Thyroid gland (tissue), 4 donors: ENCODE data around the gene TTC3.

Source experiments
- POLR2A ChIP-seq, 2 donors: fragments of 450-650 bp; IDR thresholded peaks; one replicate each; pipeline ENCODE4 v1.6.1; 2017; ENCODE audit warnings: antibody characterized with exemption in 2 of 2, mild to moderate bottlenecking in 2 of 2, moderate library complexity in 1 of 2
- TF ChIP-seq, protein P1 (sequence below), 6 experiments: fragments of 200-600 bp in 3 of 6; fragments of 450-650 bp in 3 of 6; sonication (generic) in 3 of 6; IDR thresholded peaks; one replicate each; pipeline ENCODE4 v1.5.1; 2016 to 2019; ENCODE audit warnings: antibody characterized with exemption in 6 of 6, mild to moderate bottlenecking in 2 of 6, inconsistent platforms in 1 of 6, moderate library complexity in 1 of 6

DNA sequence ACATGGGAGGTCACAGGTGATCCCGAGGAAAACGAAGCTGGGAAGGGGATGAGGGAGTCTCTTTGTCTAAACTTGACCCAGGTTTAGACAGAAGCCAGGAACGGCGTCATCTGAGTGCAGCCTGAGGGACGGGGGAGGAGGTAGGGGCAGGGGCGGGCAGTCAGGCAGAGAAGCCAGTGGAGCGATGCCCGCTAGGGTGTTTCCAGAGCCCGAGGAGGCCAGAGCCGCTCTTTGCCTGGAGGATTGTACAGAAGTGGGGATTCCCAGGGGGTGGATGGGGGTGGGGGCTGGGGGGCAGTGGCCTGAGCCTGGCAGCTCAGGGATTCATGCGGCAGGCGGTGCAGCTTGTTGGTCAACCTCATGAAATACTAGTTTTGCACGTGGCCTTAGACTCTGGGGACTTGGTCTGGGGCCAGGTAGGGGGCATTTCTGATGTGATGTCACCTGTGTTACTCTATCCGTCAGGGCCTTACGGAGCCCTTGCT, 135.7 kb downstream of the TTC3 start:
- TF ChIP-seq, protein P1, sequence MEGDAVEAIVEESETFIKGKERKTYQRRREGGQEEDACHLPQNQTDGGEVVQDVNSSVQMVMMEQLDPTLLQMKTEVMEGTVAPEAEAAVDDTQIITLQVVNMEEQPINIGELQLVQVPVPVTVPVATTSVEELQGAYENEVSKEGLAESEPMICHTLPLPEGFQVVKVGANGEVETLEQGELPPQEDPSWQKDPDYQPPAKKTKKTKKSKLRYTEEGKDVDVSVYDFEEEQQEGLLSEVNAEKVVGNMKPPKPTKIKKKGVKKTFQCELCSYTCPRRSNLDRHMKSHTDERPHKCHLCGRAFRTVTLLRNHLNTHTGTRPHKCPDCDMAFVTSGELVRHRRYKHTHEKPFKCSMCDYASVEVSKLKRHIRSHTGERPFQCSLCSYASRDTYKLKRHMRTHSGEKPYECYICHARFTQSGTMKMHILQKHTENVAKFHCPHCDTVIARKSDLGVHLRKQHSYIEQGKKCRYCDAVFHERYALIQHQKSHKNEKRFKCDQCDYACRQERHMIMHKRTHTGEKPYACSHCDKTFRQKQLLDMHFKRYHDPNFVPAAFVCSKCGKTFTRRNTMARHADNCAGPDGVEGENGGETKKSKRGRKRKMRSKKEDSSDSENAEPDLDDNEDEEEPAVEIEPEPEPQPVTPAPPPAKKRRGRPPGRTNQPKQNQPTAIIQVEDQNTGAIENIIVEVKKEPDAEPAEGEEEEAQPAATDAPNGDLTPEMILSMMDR (IDR thresholded peaks at IDR 0.05): no peak
- TF ChIP-seq POLR2A (IDR thresholded peaks at IDR 0.05): no peak
